GM18909 (cell line): ENCODE measurements around the gene LRRC23.
"Not testable (repeated sequence)": the region's sequence is repeated elsewhere in the genome, so short reads cannot be mapped to it uniquely, and the experiment has no call there.

Source experiments
- ATAC-seq: cut with Tn5 transposase; IDR thresholded peaks from one replicate; pipeline ENCODE4 v1.9.1; 2021; ENCODE audit warnings: mild to moderate bottlenecking; ENCODE audit not compliant: unreplicated experiment, poor library complexity

LRRC23 gene

DNA sequence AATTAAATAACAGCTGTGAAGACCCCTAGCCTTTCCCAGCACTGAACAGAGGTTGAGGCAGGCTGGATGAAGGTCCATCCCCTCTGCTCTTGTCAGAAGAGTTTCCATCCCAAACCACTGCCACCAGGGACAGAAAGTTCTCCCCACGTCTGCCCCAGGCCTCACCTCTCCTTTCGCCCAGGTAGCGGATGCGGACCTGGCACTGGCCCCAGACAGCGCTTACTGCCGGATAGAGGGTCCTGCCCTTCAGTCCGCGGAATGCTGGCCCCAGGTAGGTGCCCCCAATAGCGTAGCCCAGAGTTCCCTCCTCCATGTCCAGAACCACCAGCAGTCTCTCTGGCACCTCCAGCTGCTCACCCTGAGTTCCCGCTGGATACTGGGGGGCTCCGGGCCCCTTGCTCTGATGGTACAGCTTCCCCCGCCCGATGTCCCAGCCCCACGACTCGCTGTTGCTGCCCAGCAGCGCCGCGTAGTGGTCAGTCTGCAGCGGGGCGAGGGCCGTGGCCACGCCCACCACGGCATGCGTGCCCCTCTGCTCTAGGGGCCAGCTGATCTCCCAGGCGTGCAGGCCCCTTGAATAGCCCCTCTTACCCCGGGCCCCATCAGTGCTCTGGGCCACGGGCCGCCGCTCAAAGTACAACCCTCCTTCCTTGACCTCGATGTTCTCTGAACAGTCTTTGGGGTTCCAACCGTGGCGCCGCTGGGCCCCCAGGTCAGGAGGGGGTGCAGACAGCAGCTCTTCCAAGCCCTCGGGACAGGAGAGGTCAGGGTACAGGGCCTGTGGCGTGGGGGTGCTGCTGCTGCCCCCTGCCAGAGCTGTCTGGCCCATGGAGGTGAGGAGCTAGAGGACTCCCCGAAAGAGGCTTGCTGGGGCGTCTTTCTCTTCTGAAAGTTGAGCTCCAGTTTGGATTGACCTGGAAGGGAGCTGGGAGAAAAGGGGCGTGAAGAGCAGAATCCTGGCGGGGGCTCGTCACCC is 32.3 kb upstream of the LRRC23 start:
- peak; percentile 33 for ATAC-seq

DNA sequence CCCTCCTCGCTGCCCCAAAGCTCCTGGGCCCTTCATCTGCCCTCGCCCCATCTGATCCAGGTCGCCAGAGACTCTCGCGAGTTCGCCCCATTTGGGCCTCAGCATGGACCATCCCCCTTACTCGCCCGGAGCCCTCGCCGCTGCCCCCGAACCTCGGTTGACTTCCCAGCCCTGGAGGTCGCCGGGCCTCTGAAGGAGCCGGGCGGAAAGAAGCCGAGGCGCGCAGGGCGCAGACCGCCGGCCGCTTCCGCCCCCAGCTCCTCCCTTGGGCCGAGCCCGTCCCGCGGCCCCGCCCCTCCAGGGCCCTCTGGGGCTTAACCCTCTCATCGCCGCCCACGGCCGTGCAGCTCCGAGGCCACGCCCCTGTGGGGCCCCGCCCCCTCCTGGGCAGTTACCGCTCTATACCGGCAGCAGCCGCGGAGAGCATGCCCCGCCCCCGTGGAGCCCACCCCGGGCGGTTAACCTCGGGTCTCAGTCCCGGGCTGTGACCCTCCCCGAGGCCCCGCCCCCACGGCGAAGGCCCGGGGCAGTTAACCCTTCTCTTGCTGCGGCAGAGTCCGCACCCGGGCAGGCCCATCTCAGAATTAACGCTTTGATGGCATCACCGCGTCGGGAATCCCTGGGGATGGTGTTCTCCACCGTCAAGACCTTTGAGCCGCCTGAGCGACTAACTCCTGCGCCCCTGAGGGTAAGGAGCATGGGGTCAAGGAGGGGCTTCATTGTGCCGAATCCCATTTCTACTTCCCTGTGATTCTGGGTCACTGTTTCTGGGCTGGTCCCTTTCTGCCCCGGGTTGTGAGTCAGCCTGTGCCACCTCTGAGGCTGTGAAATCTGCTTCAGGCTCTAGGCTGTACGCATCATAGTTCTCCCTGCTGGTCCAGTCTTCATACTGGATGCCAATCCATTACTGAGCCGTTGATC is 31.3 kb upstream of the LRRC23 start, which contains the start of gene SPSB2:
Gene SPSB2, minus strand, starts transcription at position 210 of the 921 bp plus-strand sequence. CDS start 402 bp downstream, outside the sequence.
- ATAC-seq, result peak; percentile 82

DNA sequence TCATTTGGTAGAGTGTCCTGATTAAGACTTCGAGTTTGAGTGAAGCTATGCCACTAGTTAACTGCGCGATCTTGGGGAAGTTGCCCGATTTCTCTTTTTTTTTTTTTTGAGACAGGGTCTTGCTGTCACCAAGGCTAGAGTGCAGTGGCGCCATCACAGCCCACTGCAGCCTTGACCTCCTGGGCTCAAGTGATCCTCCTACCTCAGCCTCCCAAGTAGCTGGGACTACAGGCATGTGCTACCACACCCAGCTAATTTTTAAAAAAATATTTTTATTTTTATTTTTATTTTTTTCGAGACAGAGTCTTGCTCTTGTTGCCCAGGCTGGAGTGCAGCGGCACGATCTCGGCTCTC is 30.6 kb upstream of the LRRC23 start:
- ATAC-seq, result not testable (repeated sequence)

DNA sequence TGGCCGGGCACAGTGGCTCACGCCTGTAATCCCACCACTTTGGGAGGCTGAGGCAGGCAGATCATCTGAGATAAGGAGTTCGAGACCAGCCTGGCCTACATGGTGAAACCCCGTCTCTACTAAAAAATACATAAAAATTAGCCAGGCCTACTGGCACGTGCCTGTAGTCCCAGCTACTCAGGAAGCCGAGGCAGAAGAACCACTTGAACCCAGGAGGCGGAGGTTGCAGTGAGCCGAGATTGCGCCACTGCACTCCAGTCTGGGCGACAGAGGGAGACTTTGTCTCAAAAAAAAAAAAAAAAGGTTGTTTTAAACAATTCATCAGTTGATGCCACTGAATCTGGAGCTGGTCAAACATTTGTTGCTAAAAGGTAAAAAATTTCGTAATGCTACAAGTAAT is 24.8 kb upstream of the LRRC23 start:
- ATAC-seq, result not testable (repeated sequence)

DNA sequence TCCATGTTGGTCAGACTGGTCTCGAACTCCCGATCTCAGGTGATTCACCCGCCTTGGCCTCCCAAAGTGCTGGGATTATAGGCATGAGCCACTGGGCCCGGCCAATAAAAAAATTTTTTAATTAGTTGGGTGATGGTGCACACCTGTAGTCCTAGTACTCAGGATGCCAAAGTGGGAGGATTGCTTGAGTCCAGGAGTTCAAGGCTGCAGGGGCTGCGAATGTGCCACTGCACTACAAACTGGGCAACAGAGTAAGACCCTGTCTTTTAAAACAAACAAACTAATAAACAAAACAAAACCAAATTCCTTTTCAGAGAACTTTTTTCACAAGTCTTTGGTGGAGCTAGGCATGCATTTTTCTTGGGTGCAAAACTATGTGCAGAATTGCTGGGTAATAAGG is 21.4 kb upstream of the LRRC23 start:
- ATAC-seq, result no peak

DNA sequence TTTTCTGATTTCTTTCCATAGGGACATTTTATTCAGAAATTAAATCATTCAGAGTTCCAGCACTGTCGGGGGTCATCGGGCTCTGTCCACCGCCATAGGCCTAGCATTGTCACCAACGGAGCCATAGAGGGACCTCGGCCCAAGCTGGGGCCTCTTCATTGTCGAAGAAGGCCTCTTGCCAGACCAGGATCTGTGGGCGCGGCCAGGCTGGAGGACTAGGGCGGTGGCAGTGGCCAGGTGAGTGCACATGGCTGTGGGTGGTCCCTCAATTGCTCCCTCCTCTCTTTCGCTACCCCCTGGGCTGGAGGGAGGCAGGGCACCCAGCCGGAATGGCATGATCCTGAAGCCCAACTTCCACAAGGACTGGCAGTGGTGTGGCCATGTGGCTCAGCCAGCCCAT is 20.9 kb upstream of the LRRC23 start:
- no peak for ATAC-seq

DNA sequence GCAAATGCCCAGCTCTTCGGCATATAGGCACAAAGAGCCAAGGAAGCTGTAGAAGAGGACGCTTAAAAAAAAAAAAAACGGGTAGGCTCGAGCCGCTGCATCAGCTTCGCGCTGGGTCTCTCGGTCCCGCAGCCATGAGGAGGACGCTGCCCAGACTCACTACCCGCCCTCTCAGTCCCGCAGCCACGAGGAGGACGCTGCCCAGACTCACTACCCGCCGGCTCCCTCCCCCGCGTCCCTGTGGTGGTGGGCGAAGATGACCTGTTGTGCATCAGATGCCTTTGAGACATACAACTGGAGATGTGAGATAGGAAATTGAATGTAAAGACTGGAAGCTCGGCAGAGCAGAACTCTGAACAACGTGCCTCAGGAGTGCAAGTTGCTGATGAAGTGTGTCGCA is 20.1 kb upstream of the LRRC23 start:
- ATAC-seq, result no peak

DNA sequence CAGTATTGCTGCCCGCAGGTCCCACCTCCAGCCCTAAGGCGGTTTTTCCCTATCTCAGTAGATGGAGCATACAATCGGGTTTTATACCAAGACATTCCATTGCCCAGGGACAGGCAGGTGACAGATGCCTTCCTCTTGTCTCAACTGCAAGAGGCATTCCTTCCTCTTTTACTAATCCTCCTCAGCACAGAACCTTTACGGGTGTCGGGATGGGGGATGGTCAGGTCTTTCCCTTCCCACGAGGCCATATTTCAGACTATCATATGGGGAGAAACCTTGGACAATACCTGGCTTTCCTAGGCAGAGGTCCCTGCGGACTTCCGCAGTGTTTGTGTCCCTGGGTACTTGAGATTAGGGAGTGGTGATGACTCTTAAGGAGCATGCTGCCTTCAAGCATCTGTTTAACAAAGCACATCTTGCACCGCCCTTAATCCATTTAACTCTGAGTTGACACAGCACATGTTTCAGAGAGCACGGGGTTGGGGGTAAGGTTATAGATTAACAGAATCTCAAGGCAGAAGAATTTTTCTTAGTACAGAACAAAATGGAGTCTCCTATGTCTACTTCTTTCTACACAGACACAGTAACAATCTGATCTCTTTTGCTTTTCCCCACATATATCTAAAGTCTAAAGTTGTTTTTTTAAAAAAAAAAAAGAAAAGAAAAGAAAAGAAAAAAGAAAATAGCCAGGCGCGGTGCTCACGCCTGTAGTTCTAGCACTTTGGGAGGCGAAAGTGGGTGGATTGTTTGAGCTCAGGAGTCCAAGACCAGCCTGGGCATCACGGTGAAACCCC is 18.2 kb upstream of the LRRC23 start:
- ATAC-seq, result not testable (repeated sequence)

DNA sequence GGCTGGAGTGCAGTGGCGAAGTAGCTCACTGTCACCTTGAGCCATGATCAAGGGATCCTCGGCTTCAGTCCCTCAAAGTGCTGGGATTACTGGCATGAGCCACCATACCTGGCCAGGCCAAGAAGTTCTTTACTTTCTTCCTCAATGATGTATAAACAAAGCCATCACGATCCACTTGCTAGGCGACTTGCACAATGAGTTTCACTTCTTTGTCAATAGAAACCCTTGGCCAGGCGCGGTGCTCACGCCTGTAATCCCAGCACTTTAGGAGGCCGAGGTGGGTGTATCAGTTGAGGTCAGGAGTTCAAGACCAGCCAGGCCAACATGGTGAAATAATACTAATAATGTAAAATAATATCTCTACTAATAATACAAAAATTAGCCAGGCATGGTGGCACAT is 17.2 kb upstream of the LRRC23 start:
- ATAC-seq, result no peak

DNA sequence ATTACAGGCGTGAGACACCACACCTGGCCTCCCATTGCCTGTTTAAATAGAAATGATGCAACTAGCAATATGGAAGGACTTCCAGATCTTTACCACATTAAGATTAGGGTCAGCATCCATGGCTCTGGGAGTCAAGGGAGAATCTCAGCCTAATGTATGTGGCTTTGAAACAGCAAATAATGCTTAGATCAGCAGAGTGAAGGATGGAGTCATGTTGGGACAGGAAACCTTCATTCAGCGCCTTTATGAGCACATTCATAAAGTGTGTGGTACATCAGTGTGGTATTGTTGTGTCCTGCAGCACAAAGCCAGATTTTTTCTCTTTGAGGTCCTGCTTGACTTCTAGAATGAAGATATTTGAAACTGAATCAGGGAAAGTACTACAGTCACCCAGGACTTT is 16.3 kb upstream of the LRRC23 start:
- no peak for ATAC-seq

DNA sequence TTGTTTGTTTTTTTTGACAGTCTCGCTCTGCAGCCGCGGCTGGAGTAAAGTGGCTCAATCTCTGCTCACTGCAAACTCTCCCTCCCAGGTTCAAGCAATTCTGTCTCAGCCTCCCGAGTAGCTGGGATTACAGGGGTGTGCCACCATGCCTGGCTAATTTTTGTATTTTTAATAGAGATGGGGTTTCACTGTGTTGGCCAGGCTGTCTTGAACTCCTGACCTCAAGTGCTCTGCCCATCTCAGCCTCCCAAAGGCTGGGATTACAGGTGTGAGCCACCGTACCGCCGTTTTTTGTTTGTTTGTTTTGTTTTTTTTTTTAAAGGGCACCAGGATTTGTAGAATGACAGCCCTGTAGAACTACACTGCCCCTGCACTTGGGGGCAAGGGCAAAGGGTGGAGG is 15.8 kb upstream of the LRRC23 start:
- ATAC-seq, result not testable (repeated sequence)

DNA sequence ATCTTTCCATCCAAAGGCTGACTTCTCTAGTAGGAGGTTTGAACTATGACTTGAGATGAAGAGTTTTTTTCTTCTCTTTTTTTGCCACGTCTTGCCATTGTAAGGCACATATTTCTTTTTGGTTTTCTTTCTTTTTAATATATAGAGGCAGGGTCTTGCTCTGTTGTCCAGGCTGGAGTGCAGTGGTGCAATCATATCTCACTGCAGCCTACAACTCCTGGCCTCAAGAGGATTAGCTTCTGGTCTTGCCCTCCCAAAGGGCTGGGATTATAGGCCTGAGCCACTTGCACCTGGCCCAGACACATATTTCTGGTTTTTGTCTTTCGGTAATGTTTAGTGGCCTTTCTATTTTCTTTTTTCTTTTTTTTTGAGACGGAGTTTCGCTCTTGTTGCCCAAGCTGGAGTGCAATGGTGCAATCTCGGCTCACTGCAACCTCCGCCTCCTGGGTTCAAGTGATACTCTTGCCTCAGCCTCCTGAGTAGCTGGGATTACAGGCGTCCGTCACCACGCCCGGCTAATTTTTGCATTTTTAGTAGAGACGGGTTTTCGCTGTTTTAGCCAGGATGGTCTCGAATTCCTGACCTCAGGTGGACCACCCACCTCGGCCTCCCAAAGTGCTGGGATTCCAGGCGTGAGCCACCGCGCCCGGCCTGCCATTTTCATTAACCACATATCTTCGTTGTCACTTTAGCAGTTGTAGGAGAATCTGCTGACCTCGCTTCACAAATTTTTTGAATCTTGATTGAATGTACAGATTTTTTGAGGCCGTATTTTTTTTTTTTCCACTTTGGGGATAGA is 14.6 kb upstream of the LRRC23 start:
- not testable (repeated sequence) for ATAC-seq

DNA sequence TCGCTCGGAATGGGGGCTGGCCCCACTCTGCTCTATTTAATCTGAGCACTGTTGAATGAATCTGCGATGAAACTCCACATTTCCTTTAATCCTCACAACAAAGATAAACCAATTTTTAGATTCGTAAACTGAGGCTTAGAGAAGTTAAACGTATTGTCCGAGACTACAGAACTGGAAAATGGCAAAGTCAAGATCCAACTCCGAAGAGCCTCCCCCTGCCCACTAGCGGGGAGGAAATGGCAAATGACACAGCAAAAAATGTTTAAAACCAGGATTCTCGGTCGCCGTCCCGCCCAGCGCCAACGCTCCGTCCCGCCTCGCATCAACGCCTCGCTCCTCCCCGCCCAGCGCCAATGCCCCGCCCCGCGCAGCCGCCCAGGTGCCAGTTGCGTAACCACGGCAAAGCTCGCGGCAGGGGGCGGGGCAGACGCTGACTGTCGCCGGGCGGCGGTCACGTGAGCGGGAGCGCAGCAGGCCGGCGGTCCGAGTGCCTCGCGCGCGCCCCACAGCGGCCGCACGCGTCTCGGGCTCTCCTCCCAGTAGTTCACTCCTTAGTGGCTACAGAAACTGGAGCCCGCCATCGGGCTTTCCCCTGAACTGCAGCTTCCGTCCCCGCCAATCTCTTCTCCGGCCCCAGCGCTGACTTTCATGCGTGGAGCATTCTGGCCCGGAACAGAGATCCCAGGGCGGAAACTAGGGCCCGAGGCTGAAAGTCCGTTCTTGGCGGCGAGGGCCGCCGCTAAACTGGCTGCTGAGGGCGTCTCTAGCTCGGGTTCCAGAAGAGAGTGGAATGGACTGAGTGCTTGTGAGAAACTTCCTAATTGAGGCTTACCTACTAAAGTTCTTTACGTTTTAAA is 13.6 kb upstream of the LRRC23 start:
- peak; percentile 94 for ATAC-seq

DNA sequence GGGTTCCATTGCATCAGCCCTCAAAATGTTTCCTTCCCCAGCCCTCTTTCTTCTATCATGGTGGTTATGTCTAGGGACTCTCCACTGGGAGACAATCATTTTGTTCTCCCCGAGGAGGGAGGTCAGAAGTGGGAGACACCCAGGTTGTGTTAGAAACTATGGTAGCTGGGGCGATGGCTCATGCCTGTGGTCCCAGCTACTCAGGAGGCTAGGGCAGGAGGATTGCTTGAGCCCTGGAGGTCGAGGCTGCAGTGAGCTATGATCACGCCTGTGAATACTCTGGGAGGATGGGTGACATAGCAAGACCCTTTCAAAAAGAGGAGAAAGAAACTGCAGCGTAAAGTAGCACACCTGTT is 13.0 kb upstream of the LRRC23 start:
- ATAC-seq, result peak; percentile 11

DNA sequence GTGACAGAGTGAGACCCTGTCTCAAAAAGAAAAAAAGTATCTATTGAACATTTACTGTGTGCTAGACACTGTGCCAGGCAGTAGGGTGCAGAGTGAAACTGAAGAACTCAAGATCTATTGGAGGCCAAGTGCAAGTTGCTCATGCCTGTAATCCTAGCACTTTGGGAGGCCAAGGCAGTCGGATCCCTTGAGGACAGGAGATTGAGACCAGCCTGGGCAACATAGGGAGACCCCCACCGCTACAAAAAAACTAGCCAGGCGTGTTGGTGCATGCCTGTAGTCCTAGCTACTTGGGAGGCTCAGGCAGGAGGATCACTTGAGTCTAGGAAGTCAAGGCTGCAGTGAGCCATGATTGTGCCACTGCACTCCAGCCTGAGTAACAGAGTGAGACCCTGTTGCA is 11.9 kb upstream of the LRRC23 start:
- not testable (repeated sequence) for ATAC-seq

DNA sequence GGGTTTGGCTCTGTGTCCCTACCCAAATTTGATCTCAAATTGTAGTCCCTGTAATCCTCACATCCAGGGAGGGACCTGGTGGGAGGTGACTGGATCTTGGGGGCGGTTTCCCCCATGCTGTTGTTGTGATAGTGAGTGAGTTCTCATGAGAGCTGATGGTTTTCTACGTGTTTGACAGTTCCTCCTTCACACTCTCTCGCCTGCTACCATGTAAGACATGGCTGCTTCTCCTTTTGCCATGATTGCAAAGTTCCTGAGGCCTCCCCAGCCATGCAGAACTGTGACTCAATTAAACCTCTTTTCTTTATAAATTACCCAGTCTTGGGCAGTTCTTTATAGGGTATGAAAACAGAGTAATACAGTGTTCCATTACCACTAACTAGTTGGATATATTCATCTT is 10.3 kb upstream of the LRRC23 start:
- ATAC-seq, result no peak

DNA sequence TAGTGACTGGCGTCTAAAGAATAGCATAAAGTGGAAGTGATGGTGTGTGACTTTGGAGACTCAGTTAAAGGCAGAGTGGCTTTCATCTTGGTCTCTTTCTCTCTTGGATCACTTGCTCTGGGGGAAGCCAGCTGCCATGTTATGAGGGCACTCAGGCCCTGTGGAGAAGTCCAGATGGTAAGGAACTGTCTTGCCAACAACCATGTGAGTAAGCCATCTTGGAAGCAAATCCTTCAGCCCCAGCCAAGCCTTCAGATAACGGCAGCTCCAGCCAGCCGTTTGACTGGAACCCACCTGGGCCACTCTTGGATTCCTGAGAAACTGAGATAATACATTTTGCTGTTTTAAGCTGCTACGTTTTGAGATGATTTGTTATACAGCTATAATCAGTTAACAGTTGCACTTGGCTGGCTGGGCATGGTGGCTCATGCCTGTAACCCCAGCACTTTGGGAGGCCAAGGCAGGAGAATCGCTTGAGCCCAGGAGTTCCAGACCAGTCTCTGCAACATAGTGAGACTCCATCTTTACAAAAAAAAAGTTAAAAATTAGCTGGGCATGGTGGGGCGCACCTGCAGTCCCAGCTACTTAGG is 7.7 kb upstream of the LRRC23 start:
- ATAC-seq, result no peak

DNA sequence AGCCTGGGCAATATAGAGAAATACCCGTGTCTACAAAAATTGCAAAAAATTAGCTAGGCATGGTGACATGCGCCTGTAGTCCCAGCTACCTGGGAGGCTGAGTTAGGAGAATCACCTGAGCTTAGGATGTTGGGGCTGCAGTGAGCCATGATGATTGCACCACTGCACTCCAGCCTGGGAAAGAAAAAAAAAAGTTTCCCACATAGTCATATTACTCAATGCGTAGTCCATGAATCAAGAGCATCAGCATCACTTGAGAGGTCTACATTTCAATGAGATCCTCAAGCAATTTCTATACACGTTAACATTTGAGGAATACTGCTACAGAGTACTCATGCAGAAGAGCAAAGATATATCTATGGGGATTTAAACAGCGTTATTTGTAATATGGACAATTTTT is 5.2 kb upstream of the LRRC23 start:
- ATAC-seq, result no peak
